ENCODE data around the gene TIMM22.

Gene TIMM22

DNA sequence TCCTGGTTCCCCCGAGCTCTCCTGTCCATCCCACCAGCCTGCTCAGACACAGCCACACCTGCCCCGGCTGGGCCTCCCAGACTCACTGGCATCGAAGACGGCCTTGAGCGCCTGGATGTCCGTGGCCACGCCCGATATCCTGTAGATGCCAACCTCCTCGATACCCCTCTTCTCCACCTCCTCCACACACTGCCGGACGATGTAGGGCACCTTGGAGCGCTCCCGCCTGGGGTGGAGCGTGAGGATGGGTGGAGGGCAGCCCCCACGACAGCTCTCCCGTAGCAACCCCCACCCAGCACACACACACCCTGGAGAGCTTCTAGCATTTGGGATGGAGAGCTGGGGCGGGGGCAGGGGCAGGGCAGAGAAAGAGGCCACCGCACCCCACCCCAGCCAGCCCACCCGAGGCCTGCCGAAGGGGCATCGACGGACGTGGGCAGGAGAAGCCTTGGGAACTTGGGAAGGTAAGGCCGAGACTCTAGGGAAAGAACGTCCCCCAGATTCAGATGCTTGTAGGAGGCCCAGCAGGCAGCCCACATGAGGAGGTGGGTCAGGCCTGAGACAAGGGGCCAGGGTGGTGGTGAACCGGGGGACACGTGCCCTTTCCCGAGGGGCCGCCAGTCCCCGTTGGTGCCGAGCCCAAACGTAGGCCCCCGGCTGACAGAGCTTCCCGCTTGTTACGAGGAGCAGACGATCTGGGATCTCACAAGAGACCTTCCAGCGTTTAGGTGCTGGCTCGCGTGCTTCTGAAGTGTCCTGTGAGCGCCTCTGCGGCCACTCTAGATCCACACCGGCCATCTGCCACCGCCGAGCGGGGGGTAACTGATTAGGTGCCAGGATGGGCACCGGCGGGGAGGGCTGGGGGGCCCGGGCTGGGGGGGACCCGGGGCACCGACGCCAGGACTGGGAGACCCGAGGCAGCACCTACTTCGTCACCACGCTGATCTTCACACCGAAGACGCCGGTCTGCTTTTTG lies 15.1 kb downstream of the TIMM22 start:
- no peak overlapping the region for H3K4me3 ChIP-seq (ENCODE audit: low read length)
- DNase-seq (ENCODE audit: low read depth, low spot score) = no peak

DNA sequence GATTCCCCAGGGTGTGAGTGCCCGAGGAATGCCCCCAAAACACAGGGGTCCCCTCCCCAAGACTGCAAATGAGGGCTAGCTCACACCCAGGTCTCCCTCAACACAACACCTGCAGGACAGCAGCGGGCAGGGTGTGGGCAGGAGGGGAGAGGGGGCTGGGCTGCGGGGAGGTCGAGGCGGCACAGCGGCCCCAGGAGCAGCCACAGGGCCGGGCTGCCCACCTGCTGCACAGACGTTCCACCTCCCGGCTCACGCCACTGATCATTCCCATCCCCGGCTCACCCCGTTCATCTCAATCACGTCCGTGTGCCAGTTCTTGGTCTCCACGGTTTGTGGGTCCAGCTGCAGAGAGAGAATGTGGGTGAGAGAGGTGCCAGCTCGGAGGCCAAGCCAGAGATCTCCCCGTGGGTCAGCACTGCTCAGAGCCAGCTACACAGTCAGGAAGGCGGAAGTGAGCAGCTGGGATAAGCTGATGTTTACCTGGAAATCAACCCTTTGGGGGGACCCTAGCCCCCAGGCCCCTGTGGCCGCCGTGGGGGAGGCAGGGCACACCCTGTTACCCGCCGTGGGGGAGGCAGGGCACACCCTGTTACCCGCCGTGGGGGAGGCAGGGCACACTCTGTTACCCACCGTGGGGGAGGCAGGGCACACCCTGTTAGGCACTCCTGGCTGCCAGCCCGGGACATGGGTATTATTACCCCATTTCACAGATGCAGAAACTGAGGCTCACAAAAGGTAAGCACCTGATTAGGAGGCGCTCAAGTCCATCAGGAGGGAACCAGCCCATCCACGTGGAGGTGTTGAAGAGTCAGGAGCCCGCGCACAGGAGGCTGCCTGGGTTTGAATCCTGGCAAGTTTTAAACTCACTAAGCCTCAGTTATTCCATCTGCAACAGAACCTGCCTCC lies 16.1 kb downstream of the TIMM22 start:
- DNase-seq (ENCODE audit: low read depth, low spot score) = no peak
- no peak overlapping the region for H3K4me3 ChIP-seq (ENCODE audit: low read length)

DNA sequence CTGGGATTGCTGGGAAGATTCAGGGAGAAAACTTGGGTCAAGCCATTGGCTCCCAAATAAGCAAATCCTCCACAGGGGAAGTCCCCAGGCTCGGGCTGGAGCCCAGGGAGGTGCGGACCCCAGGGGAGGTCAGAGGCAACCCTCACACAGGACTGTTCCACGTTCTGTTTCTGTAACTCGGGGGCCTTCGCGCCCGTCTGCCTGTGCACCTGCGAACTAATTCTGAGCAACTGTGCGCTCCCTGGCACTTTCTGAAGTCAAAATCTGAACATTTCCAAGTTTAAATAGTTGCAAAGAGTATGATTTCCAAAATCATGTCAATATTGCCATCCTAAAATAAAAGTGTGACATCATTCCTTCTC lies 16.8 kb downstream of the TIMM22 start:
- H3K4me3 ChIP-seq (ENCODE audit: low read length) = no peak overlapping the region
- no peak for DNase-seq (ENCODE audit: low read depth, low spot score)

DNA sequence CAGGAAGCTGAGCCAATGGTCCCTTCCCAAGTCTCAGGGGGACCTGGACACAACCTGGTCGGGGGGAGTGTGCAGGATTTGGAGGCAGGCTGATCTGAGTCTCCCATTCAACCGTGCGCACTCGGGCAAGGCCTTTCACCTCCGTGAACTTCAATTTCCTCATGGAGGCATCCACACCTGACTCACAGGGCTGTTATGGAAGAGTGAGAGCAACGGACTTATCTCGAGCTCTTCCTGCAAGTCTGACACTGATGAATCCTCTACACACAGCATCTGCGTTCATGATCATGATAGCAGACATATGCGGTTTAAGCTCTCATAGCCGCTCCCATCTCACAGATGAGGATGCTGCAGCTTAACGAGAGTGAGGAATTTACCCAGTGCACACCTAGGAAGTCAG lies 21.6 kb downstream of the TIMM22 start:
- DNase-seq (ENCODE audit: low read depth, low spot score) = no peak
- no peak overlapping the region for H3K4me3 ChIP-seq (ENCODE audit: low read length)

DNA sequence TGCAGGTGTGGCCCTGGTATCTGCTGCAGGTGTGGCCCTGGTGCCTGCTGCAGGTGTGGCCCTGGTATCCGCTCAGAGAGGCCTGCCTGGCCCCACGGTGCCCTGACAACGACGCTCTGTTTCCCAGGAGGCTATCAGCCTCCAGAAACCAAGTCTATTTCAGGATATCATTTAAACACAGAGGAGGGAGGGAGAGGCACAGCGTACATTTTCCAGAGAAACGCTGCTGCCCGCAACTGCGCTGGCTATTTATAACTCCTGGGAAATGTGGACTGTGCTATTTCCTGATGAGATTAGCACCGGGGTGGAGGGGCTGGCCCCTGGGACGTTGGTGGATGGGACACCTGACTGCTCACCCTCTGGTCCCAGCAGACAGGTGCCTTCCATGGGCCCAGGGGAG lies 22.5 kb downstream of the TIMM22 start:
- no peak for DNase-seq (ENCODE audit: low read depth, low spot score)
- H3K4me3 ChIP-seq (ENCODE audit: low read length) = no peak overlapping the region

DNA sequence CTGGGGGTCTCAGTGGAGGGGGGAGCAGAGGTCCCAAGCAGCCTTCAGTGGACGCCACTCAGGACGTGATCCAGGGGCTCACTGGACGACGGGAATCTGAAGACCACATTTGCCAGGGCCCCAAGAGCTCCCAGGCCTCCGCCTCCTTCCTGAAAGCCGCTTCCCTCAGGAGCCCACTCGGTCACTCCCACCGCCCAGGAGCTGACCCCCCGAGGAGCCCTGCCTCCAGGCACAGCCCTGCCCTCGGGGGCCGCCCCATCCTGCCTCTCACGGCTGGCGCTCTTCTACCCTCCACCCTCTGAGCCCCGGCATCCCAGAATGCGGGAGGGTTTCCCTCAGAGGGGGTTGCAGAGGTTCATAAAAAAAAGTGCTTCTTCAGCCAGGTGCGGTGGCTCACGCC lies 24.2 kb downstream of the TIMM22 start:
- no peak for DNase-seq (ENCODE audit: low read depth, low spot score)
- no peak overlapping the region for H3K4me3 ChIP-seq (ENCODE audit: low read length)

DNA sequence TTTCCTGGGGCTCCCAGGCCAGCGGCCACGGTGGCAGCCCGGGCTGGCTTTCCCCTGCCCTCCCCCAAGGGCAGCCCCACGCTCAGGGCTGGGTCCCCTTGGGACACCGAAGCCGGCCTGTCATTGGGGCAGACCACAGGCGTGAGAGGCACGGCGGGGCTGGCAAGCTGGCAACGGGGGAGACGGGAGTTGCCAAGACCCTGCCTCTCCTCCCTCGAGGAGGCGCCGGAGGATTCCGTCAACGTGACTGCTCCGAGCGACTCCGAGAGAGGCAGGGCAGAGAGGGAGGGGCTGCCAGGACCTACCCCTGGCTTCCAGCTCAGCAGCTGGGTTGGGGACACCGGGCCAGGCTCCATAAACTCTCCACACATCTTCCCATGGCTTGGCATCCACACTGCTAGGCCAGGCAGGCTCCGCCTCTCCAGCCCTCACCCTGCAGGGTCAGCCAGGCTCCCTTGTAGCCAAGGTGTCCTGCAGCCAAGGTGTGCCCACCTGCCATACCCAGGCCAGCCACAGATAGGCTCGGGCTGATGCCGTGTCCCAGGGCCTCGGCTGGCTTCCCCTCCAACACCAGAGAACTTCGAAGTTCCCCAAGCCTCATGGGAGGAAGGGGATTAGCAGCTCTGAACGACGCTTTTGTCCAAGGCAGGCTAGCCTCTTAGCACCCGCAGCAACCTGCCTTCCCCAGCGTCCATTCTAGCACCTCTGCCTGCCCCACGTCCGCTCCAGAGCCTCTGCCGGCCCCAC lies 25.5 kb downstream of the TIMM22 start:
- DNase-seq (ENCODE audit: low read depth, low spot score) = no peak
- no peak overlapping the region for H3K4me3 ChIP-seq (ENCODE audit: low read length)

DNA sequence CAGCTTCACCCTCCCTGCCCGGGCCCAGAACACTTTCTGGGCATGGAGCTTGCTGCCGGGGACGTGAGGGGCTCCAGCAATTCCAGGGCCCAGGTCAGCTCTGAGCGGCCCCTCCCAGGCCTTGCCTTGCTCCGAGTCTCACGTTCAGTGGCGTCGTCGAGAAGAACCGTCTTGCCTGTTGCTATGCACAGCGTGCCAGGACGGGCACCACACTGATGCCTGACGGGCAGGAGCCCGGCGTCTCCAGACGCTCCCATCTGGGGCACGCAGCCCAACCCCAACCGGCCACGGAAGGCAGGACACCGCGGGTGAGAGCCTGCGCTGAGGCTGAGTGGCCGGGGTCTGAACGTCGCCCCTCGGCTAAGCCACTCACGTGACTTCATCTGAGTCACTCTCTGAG lies 27.1 kb downstream of the TIMM22 start:
- no peak for DNase-seq (ENCODE audit: low read depth, low spot score)
- H3K4me3 ChIP-seq (ENCODE audit: low read length) = no peak overlapping the region

DNA sequence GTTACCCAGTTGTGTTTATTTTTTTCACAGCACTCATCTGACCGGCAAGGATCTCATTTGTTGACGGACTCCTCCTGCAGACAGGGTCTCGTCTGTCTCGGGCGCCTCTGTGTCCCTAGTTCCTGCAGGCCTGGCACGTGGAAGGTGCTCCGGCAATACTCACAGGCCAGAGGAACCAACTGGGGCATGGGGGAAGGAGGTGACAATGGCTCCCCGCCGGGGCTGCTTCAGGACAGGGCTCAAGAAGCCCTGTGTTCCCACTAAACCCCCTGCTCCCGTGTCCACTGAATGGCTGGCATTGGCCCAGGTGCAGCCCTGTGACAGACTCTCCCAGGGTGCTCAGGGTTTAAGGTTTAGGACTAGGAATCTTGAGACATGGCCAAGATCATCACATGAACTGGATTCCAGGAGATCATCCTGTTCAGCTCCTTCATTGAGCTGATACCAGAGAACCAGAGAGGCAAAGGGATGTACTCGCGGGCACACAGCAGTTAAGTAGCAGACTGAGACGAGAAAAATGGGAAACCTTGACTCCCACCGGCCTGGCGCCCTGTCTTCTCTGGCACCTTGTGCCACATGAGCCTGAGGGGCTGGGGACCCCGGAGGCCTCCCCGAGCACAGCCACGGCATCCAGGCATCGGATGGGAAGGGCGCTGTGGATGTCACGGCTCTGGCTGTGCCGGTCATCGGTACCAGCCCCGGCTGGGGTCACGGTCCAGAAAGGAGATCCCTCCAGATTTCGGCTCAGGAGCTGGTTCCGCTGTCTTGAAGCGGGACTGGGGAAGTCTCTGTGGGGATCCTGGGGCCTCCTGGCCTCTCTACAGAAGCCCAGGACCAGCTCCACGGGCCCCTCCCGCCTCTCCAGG lies 29.0 kb downstream of the TIMM22 start:
- no peak overlapping the region for H3K4me3 ChIP-seq (ENCODE audit: low read length)
- no peak for DNase-seq (ENCODE audit: low read depth, low spot score)

DNA sequence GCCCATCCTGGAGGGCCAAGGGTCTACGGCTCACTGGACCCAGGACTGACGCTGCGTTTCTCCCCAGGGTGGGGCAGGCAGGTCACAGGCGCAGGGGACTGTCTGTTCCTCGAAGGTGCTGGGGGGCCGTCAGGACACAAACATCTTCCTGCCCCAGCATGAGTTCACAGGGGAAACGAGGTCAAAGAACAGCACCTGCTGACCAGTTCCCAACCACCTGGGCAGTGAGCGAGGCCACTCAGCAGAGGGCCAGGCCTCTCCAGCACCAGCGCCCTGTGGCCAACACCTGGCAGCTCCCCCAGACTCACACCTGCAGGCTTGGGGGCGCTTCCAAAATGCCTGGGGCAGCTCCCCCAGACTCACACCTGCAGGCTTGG lies 29.7 kb downstream of the TIMM22 start:
- H3K4me3 ChIP-seq (ENCODE audit: low read length) = no peak overlapping the region
- no peak for DNase-seq (ENCODE audit: low read depth, low spot score)

DNA sequence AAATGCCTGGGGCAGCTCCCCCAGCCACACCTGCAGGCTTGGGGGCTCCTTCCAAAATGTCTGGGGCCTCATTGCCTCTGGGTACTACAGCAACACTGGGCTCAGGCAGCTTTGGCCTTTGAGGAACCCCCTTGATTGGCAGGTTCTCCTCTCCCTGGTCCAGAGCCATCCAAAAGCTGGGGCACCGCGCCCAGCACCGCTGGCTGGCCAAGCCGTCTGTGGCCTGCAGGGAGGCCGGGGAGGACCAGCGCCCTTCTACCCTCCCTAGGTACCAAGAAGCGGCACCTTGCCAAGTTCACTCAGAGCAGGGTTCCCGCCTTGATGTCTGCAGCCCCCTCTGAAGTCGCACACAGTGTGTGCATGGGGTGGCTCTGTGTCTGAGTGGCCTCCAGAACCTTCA lies 30.1 kb downstream of the TIMM22 start:
- no peak for DNase-seq (ENCODE audit: low read depth, low spot score)

DNA sequence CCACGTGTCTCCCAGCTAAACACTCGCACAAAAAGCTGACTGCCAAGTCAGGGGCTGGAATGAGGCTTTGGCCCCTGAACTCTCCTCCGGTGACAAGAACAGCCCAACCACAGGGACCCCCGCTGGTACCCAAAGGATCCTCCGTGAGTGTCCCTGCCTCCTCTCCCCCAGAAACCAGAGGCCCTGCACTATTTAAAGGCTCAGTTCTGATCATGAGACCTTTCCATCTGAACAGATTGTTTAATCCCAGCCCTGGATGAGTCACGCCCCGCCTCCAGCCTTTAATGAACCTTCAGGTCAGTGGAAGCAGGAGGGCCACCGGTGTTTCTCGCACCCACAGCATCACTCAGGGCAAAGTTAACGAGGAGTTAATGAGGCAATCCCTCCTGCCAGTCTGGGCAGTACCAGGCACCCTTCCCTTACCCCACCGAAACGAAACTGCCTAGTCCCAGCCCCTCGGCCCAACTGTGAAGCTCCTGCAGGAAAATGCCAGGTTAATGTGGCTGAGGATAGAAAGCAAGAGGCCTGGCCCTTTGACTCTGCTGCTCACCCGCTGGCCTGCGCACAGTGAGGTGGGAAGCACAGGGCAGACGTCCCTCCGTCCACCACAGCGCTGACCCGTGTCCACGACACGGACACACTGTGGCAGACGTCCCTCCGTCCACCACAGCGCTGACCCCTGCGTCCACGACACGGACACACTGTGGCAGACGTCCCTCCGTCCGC lies 32.4 kb downstream of the TIMM22 start:
- H3K4me3 ChIP-seq (ENCODE audit: low read length) = no peak overlapping the region
- DNase-seq (ENCODE audit: low read depth, low spot score) = no peak

More for the DNA sequence above, 30.1 kb downstream of the TIMM22 start:
- H3K4me3 ChIP-seq (ENCODE audit: low read length) = no peak overlapping the region

DNA sequence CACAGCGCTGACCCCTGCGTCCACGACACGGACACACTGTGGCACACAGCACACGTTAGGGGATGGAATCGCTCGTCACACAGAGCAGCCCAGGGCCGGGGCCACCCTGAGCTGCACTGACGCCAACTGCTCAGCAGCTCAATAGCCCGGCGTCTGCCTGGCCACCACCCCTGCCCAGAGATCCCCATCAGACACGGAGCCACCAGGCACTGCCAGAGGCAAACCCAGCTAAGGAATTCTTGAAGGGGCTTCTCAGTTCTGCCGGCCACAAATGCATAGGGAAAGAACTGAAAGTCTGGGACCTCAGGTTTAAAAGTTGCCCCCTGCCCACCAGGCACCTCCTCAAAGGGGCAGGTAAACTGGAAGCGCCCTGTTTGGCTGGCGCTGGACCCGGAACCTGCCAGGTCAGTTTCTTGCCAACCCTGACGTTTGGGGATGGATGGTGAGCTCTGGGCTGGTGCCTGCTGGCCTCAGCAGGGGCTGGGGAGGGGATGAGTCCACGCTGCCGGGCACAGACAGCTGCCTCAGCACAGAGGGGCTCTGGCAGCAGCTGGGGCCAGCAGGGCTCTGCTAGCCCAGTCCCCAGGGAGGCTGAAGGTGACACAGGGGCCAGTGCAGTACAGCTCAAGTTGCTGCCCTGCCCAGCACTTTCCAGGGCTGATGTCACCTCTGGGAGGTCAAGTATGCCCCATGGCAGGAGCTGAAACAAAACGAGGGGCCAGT lies 33.2 kb downstream of the TIMM22 start:
- no peak for DNase-seq (ENCODE audit: low read depth, low spot score)
- H3K4me3 ChIP-seq (ENCODE audit: low read length) = no peak overlapping the region

DNA sequence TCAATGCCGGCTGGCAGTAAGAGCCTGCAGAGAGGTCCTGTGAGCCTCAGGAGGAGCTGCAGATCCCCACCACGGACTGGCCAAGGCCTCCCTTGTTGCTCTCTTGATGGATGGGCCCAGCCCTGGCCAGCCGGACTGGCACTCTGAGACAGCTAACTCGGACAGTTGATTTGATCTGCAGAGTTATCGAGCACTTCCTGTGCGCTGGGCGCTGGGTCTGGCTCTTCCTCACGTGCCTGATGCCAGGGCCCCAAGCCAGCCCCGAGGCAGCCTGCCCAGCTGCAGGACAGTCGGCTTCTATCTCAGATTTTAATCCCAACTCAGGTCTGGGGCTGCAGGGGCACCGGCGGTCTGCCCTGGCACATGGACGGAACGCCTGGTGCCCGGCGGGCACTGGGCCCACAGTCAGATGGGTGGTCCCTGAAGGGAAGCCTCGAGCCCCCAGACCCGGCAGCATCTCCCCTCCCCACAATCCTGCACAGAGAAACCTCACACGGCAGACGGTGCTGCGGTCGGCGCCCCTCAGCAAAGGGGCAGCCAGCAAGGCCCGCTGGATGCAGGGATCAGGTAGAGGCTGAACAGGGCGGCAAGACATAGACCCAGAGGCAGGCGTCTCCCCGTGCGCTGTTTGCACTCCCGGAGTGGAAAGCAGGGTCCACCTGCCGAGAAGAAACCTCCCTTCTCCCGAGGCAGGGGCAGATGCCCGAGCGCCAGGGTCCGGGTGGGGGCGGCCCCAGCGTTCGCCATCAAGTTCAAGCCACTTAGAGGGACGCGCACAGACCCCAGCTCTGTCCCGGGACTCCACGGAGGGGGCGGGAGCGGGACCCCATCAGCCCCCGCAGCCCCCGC lies 34.0 kb downstream of the TIMM22 start:
- no peak for DNase-seq (ENCODE audit: low read depth, low spot score)
- H3K4me3 ChIP-seq (ENCODE audit: low read length) = no peak overlapping the region

DNA sequence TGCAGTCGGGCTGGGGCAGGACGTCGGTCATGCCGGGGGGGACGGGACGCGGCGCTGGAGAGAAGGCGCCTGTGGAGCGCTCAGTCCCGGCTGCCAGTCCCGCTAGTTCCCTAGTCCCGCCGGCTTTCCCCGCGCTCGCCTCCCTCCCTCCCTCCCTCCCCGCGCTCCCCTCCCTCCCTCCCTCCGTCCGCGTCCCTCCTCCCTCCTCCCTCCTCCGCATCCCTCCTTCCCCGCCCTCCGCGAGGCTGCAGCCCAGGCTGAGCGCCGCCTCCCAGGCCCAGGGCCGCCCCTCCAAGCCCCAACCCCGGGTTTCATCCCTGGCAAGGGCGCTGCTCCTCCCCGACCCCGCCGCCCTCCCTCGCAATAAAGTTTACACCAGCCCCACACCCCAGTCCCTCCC lies 34.8 kb downstream of the TIMM22 start:
- H3K4me3 ChIP-seq (ENCODE audit: low read length) = no peak overlapping the region
- no peak for DNase-seq (ENCODE audit: low read depth, low spot score)

DNA sequence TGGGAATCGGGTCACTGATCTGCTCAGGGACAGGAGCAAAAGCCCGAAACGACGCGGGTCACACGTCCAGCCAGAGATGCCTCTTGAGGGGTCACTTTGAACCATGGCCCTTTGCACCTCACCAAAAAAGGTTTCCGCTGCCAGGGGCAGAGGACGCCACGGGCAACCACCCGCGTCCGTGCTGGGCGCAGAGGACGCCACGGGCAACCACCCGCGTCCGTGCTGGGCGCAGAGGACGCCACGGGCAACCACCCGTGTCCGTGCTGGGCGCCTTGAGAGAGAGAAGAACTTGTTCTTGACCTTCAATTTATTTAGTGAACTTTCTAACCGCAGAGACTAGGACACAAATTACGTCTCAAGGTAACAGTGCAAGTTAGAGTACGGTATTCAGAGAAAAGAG lies 35.5 kb downstream of the TIMM22 start:
- H3K4me3 ChIP-seq (ENCODE audit: low read length) = no peak overlapping the region
- no peak for DNase-seq (ENCODE audit: low read depth, low spot score)

DNA sequence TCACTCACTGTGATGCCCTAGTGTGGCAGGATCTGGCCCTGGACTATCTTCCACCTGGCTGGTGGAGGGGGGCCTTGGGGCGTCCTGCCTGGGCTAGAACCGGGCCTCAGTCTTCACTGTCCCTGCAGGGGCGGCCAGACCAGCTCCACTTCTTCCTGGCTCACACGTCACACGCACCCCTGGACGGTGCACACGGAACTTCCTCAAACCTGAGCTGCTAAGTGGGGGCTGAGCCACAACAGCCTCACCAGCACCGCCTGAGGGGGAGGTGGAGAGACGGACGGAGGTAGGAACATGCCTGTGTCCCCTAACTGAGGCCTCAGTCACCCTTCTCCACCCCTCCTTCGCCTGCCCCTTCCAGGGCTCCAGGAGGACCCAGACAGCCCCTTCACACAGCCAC lies 36.6 kb downstream of the TIMM22 start:
- DNase-seq (ENCODE audit: low read depth, low spot score) = no peak
- H3K4me3 ChIP-seq (ENCODE audit: low read length) = no peak overlapping the region
